Endodermal cell (in vitro differentiated cells): ENCODE measurements around the gene PRKCE. TPM values are rescaled to one million over a fixed set of nuclear protein-coding genes. Genes with fewer than 3 reads are reported as not detected.
"Not testable (repeated sequence)": the region's sequence is repeated elsewhere in the genome, so short reads cannot be mapped to it uniquely, and the experiment has no call there.

Experiments used
- DNase-seq: peaks from one replicate; pipeline ENCODE4 v3.0.0-alpha.2; 2017
- H3K27ac ChIP-seq: 2 replicates; pipeline ENCODE4 v1.5.1; 2013; ENCODE audit warnings: mild to moderate bottlenecking, low read depth, low read length, moderate library complexity
- H3K27me3 ChIP-seq: 2 replicates; pipeline ENCODE4 v1.6.1; 2013; ENCODE audit warnings: mild to moderate bottlenecking, low read length, moderate library complexity; ENCODE audit not compliant: insufficient read depth, control insufficient read depth, poor library complexity, severe bottlenecking
- H3K36me3 ChIP-seq: 2 replicates; pipeline ENCODE4 v1.7.0; 2013; ENCODE audit warnings: mild to moderate bottlenecking, low read length, moderate library complexity; ENCODE audit not compliant: control insufficient read depth, insufficient read depth
- H3K4me1 ChIP-seq: one replicate; pipeline ENCODE4 v1.7.0; 2013; ENCODE audit warnings: low read length; ENCODE audit not compliant: control insufficient read depth, insufficient read depth
- H3K4me3 ChIP-seq: 2 replicates; pipeline ENCODE4 v1.5.1; 2013; ENCODE audit warnings: mild to moderate bottlenecking, low read length, moderate library complexity
- H3K9ac ChIP-seq: 2 replicates; pipeline ENCODE4 v1.6.1; 2013; ENCODE audit warnings: mild to moderate bottlenecking, low read length, moderate library complexity; ENCODE audit not compliant: poor library complexity, severe bottlenecking; ENCODE audit errors: extremely low read depth
- H3K9me3 ChIP-seq: 2 replicates; pipeline ENCODE4 v1.6.1; 2013; ENCODE audit warnings: mild to moderate bottlenecking, low read length, moderate library complexity; ENCODE audit not compliant: control insufficient read depth
- H3K27ac Mint-ChIP-seq: 2 replicates; pipeline ENCODE4 v1.8.0; 2020; ENCODE audit warnings: mixed read lengths
- H3K27me3 Mint-ChIP-seq: 2 replicates; pipeline ENCODE4 v1.8.0; 2021; ENCODE audit warnings: mild to moderate bottlenecking, mixed read lengths; ENCODE audit not compliant: insufficient read depth
- H3K36me3 Mint-ChIP-seq: 2 replicates; pipeline ENCODE4 v1.8.0; 2020; ENCODE audit warnings: low read depth, mixed read lengths
- H3K4me1 Mint-ChIP-seq: 2 replicates; pipeline ENCODE4 v1.8.0; 2020; ENCODE audit warnings: mixed read lengths
- H3K4me3 Mint-ChIP-seq: 2 replicates; pipeline ENCODE4 v1.8.0; 2020; ENCODE audit warnings: mild to moderate bottlenecking, moderate library complexity, mixed read lengths
- H3K9me3 Mint-ChIP-seq: 2 replicates; pipeline ENCODE4 v1.8.0; 2020; ENCODE audit warnings: mild to moderate bottlenecking, mixed read lengths
- CTCF ChIP-seq: fragments of 200-600 bp; sonication (generic); conservative IDR thresholded peaks from 2 replicates; pipeline ENCODE4 v1.5.0; 2021; ENCODE audit warnings: antibody characterized with exemption, mild to moderate bottlenecking
- WGBS, 2 experiments: methylation state at CpG; one replicate each; pipeline versions ENCODE4 v1.1.5 to v1.1.7; 2013; ENCODE audit warnings: missing lambda C conversion rate in 2 of 2, mixed read lengths in 1 of 2; ENCODE audit not compliant: insufficient coverage in 1 of 2, insufficient read length in 1 of 2; 5-methylcytosine and 5-hydroxymethylcytosine counted together
- total RNA-seq, 2 donors: library from RNA; stranded (reverse); fragmentation: NEBNext Ultra II Directional in 1 of 2; extraction: Animal tissue kit (Norgen Biotek cat#: 25700) in 1 of 2; gene quantifications; 2 replicates in 1 of 2; 3 replicates in 1 of 2; pipeline ENCODE4 v1.2.1, GENCODE V29; 2021

Gene PRKCE
- total RNA-seq, 2 donors from 2014 or later, result 1.4 to 1.7 TPM

- H3K36me3 Mint-ChIP-seq, result no peaks in the 10 kb centered on the region
- no peak for TF ChIP-seq CTCF
- Histone ChIP-seq H3K9ac (no peak overlapping the region), H3K27ac (no peak overlapping the region), H3K9me3 (no peaks in the 10 kb centered on the region), H3K36me3 (no peaks in the 10 kb centered on the region), H3K4me1 (no peaks in the 10 kb centered on the region), H3K27me3 (no peaks in the 10 kb centered on the region), H3K4me3 (no peak overlapping the region)
- H3K27me3 Mint-ChIP-seq, result peaks cover 7% of the 10 kb centered on the region
- H3K27ac Mint-ChIP-seq, result no peak overlapping the region
- no peaks in the 10 kb centered on the region for H3K4me1 Mint-ChIP-seq
- no peak for DNase-seq
- H3K9me3 Mint-ChIP-seq, result no peaks in the 10 kb centered on the region
- no peak overlapping the region for H3K4me3 Mint-ChIP-seq
These were observed 62.1 kb downstream of the PRKCE start for GRCh38 chr2:45713591-45713990.

DNA sequence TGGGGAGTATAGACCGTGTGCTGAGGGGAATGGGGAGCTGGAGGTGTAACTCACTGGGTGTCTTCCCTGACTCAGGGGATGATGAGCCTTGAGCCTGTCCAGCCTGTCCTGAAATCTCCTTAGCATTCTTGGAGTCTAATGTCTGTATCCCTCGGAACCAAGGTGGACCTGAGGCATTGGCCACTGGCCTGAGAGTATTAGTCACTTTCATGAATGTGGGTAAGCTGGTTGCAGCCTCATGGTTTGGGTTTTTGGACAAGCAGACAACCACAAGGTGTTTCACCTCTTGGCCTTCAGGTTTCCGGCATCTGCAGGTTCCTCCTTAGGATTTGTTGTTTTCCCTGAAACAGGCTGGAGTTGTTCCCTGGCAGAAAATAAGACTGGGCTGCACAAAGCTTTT lies 63.2 kb downstream of the PRKCE start:
- Mint-ChIP-seq H3K36me3 (no peaks in the 10 kb centered on the region), H3K27ac (no peak overlapping the region), H3K9me3 (no peaks in the 10 kb centered on the region), H3K27me3 (peaks cover 11% of the 10 kb centered on the region), H3K4me3 (no peak overlapping the region), H3K4me1 (no peaks in the 10 kb centered on the region)
- no peak for DNase-seq
- H3K9me3 ChIP-seq, result no peaks in the 10 kb centered on the region
- TF ChIP-seq CTCF, result no peak
- no peak overlapping the region for H3K27ac ChIP-seq
- no peaks in the 10 kb centered on the region for H3K4me1 ChIP-seq
- WGBS, 2 experiments, result 86 to 100% methylated on average over 1 to 3 of the region's 3 CpGs
- H3K9ac ChIP-seq, result no peak overlapping the region
- H3K36me3 ChIP-seq, result no peaks in the 10 kb centered on the region
- no peak overlapping the region for H3K4me3 ChIP-seq
- peaks cover 3% of the 10 kb centered on the region for H3K27me3 ChIP-seq

GRCh38 chr2:45715601-45716379 lies 64.3 kb downstream of the PRKCE start:
- Histone ChIP-seq H3K27me3 (peaks cover 10% of the 10 kb centered on the region), H3K4me3 (no peak overlapping the region), H3K9ac (no peak overlapping the region), H3K4me1 (no peaks in the 10 kb centered on the region), H3K27ac (no peak overlapping the region), H3K36me3 (no peaks in the 10 kb centered on the region), H3K9me3 (no peaks in the 10 kb centered on the region)
- TF ChIP-seq CTCF, result no peak
- WGBS, 2 experiments, result 79 to 88% methylated on average over 4 to 5 of the region's 5 CpGs
- no peak overlapping the region for H3K27ac Mint-ChIP-seq
- DNase-seq, result no peak
- peaks cover 18% of the 10 kb centered on the region for H3K27me3 Mint-ChIP-seq
- no peaks in the 10 kb centered on the region for H3K36me3 Mint-ChIP-seq
- H3K9me3 Mint-ChIP-seq, result no peaks in the 10 kb centered on the region
- no peaks in the 10 kb centered on the region for H3K4me1 Mint-ChIP-seq
- H3K4me3 Mint-ChIP-seq, result no peak overlapping the region

DNA sequence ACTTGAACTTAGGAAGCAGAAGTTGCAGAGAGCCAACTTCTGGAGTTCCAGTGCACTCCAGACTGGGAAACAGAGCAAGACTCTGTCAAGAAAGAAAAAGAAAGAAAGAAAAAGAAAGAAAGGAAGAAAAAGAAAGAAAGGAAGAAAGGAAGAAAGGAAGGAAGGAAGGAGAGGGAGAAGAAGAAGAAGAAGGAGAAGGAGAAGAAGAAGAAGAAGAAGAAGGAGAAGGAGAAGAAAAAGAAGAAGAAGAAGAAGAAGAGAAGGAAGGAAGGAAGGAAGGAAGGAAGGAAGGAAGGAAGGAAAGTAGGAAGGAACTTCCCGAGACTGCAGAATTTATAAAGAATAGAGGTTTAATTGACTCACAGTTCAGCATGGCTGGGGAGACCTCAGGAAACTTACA lies 65.0 kb downstream of the PRKCE start:
- DNase-seq, H3K27ac ChIP-seq, H3K4me1 Mint-ChIP-seq, H3K9me3 Mint-ChIP-seq, H3K27ac Mint-ChIP-seq, H3K4me3 ChIP-seq, H3K9me3 ChIP-seq, H3K36me3 Mint-ChIP-seq, H3K4me3 Mint-ChIP-seq, H3K4me1 ChIP-seq, H3K9ac ChIP-seq, H3K36me3 ChIP-seq: not testable (repeated sequence)
- WGBS, 2 experiments, result 80 to 89% methylated on average over 1 of the region's 1 CpG
- H3K27me3 ChIP-seq, result peaks cover 10% of the 10 kb centered on the region
- peaks cover 18% of the 10 kb centered on the region for H3K27me3 Mint-ChIP-seq
